Breast epithelium (tissue), 3 donors: ENCODE measurements around the gene PAX7.

ENCODE experiments used
- POLR2A ChIP-seq: fragments of 450-650 bp; IDR thresholded peaks from one replicate; pipeline ENCODE4 v1.6.1; 2016; ENCODE audit warnings: antibody characterized with exemption, mild to moderate bottlenecking, moderate library complexity
- POLR2AphosphoS5 ChIP-seq, 3 donors: sonication (generic); formaldehyde crosslinking; IDR thresholded peaks; one replicate each; pipeline ENCODE4 v1.6.1; 2017; ENCODE audit warnings: antibody characterized with exemption in 3 of 3
- TF ChIP-seq, protein P1 (sequence below), 3 donors: fragments of 450-650 bp; IDR thresholded peaks; one replicate each; pipeline ENCODE4 v1.5.1; 2016 to 2017; ENCODE audit warnings: antibody characterized with exemption in 3 of 3, mild to moderate bottlenecking in 3 of 3, moderate library complexity in 3 of 3

DNA sequence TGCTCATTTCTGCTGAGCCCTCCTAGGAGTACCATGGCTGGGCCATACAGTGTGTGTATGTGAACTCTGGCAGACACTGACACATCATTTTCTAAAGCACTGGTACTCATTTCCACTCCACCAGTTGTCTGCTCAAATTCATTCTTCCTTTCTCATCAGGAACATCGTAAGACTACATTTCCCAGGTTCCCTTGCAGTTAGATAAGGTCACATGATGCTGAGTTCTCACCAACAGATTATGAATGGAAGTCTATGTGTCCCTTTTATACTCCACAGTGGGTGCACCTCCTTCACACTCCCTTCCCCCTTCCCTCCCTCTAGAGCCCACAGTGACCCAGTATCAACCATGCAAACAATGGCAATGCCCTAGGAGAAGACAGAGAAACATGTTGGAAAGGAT, 38.3 kb upstream of the PAX7 start:
- no peak for TF ChIP-seq POLR2AphosphoS5 (IDR thresholded peaks at IDR 0.05)
- TF ChIP-seq, protein P1, sequence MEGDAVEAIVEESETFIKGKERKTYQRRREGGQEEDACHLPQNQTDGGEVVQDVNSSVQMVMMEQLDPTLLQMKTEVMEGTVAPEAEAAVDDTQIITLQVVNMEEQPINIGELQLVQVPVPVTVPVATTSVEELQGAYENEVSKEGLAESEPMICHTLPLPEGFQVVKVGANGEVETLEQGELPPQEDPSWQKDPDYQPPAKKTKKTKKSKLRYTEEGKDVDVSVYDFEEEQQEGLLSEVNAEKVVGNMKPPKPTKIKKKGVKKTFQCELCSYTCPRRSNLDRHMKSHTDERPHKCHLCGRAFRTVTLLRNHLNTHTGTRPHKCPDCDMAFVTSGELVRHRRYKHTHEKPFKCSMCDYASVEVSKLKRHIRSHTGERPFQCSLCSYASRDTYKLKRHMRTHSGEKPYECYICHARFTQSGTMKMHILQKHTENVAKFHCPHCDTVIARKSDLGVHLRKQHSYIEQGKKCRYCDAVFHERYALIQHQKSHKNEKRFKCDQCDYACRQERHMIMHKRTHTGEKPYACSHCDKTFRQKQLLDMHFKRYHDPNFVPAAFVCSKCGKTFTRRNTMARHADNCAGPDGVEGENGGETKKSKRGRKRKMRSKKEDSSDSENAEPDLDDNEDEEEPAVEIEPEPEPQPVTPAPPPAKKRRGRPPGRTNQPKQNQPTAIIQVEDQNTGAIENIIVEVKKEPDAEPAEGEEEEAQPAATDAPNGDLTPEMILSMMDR (IDR thresholded peaks at IDR 0.05): no peak
- TF ChIP-seq POLR2A: no peak
